Osteocyte (in vitro differentiated cells): ENCODE results near the gene KRTAP10-4. TPM values are rescaled to one million over a fixed set of nuclear protein-coding genes. Genes with fewer than 3 reads are reported as not detected.

Source experiments
- DNase-seq: peaks from one replicate; pipeline ENCODE4 v3.0.0; 2021; ENCODE audit warnings: mixed read lengths; ENCODE audit not compliant: unreplicated experiment; ENCODE audit errors: extremely low spot score
- H3K27ac Mint-ChIP-seq: one replicate; pipeline ENCODE4 v1.8.0; 2021; ENCODE audit warnings: mild to moderate bottlenecking, mixed read lengths; ENCODE audit not compliant: unreplicated experiment
- H3K27me3 Mint-ChIP-seq: one replicate; pipeline ENCODE4 v1.8.0; 2021; ENCODE audit warnings: mixed read lengths; ENCODE audit not compliant: unreplicated experiment
- H3K36me3 Mint-ChIP-seq: one replicate; pipeline ENCODE4 v1.8.0; 2021; ENCODE audit warnings: mixed read lengths; ENCODE audit not compliant: unreplicated experiment
- H3K4me1 Mint-ChIP-seq: one replicate; pipeline ENCODE4 v1.8.0; 2021; ENCODE audit warnings: mixed read lengths; ENCODE audit not compliant: unreplicated experiment
- H3K4me3 Mint-ChIP-seq: one replicate; pipeline ENCODE4 v1.8.0; 2021; ENCODE audit warnings: mild to moderate bottlenecking, moderate library complexity, mixed read lengths; ENCODE audit not compliant: unreplicated experiment
- H3K9me3 Mint-ChIP-seq: one replicate; pipeline ENCODE4 v1.8.0; 2021; ENCODE audit warnings: mixed read lengths; ENCODE audit not compliant: unreplicated experiment
- total RNA-seq: library from RNA; stranded (reverse); gene quantifications from 2 replicates; pipeline ENCODE4 v1.2.1, GENCODE V29; 2021
- TF ChIP-seq, protein P1 (sequence below): fragments of 200-600 bp; sonication (generic); IDR thresholded peaks from 2 replicates; pipeline ENCODE4 v1.5.0; 2021; ENCODE audit warnings: antibody characterized with exemption, mild to moderate bottlenecking, moderate library complexity

The KRTAP10-4 gene
- total RNA-seq, 1 donor from 2014 or later = not detected

DNA sequence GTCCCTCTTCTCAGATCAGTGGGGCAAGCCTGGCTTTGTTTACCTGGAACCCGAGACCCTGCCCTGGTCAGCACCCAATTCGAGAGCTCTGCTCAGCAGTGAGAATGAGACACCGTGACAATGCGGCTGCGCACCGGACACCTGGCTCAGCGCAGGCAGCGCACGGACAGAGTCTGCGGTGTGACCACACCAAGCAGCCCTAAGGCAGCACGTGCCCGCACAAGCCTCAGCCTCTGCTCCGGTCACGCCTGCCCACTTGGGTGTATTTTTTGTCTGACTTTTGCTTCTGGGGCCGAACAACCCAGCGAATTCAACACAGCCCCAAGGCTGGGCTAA lies 43.0 kb downstream of the KRTAP10-4 start:
- no peak overlapping the region for H3K4me3 Mint-ChIP-seq
- H3K27ac Mint-ChIP-seq = no peak overlapping the region
- H3K9me3 Mint-ChIP-seq = peaks cover 15% of the 10 kb centered on the region
- TF ChIP-seq, protein P1, sequence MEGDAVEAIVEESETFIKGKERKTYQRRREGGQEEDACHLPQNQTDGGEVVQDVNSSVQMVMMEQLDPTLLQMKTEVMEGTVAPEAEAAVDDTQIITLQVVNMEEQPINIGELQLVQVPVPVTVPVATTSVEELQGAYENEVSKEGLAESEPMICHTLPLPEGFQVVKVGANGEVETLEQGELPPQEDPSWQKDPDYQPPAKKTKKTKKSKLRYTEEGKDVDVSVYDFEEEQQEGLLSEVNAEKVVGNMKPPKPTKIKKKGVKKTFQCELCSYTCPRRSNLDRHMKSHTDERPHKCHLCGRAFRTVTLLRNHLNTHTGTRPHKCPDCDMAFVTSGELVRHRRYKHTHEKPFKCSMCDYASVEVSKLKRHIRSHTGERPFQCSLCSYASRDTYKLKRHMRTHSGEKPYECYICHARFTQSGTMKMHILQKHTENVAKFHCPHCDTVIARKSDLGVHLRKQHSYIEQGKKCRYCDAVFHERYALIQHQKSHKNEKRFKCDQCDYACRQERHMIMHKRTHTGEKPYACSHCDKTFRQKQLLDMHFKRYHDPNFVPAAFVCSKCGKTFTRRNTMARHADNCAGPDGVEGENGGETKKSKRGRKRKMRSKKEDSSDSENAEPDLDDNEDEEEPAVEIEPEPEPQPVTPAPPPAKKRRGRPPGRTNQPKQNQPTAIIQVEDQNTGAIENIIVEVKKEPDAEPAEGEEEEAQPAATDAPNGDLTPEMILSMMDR = no peak
- peak; percentile 82 for DNase-seq
- H3K4me1 Mint-ChIP-seq = no peaks in the 10 kb centered on the region
- no peaks in the 10 kb centered on the region for H3K36me3 Mint-ChIP-seq
- H3K27me3 Mint-ChIP-seq = peaks cover 11% of the 10 kb centered on the region

DNA sequence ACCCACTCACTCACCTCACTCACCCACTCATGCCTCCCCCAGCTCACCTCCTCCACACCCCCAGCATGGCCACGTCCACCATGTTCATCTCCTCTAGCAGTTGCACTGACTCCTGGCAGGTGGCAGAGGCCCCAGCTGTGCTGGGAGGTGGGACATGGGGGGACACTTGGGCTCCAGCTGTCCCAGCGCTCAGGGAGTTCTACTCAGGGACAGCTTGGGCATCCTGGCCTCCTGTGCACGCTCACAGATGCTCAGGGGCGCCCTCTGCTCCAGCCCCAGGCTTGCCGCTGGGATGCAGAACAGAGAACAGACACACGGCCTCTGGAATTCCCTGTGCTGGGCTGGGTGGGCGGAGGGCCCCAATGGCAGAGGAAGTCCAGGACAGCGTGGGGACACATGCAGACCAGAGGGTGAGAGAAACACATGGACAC lies 43.6 kb downstream of the KRTAP10-4 start:
- TF ChIP-seq, protein P1 = no peak
- Mint-ChIP-seq H3K27me3 (peaks cover 11% of the 10 kb centered on the region), H3K27ac (no peak overlapping the region), H3K36me3 (no peaks in the 10 kb centered on the region), H3K4me3 (no peak overlapping the region), H3K9me3 (peaks cover 15% of the 10 kb centered on the region), H3K4me1 (no peaks in the 10 kb centered on the region)
- DNase-seq = peak; percentile 73

DNA sequence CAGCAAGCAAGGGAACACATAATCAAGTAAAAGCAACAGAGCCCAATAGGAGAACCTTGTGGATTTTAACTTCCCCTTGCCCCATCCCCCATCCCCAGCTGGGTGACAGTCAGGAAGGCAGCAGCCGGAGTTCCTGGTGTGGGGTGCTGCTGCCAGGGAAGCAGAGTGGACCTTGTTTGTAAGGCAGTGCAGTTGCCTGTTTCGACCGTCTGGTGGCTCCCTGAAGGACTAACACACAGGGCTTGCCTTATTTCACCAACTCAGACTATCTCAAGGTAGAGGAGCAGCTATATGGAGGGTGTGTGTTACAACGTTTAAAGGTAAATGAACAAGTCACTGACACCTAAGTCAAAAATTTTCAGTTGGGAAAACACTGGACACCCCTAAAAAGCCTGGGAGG lies 45.0 kb downstream of the KRTAP10-4 start:
- no peaks in the 10 kb centered on the region for H3K36me3 Mint-ChIP-seq
- peaks cover 29% of the 10 kb centered on the region for H3K9me3 Mint-ChIP-seq
- no peak overlapping the region for H3K4me3 Mint-ChIP-seq
- no peak overlapping the region for H3K27ac Mint-ChIP-seq
- H3K27me3 Mint-ChIP-seq = peaks cover 11% of the 10 kb centered on the region
- TF ChIP-seq, protein P1 = peak; percentile 13
- H3K4me1 Mint-ChIP-seq = no peaks in the 10 kb centered on the region
- DNase-seq = peak; percentile 49

DNA sequence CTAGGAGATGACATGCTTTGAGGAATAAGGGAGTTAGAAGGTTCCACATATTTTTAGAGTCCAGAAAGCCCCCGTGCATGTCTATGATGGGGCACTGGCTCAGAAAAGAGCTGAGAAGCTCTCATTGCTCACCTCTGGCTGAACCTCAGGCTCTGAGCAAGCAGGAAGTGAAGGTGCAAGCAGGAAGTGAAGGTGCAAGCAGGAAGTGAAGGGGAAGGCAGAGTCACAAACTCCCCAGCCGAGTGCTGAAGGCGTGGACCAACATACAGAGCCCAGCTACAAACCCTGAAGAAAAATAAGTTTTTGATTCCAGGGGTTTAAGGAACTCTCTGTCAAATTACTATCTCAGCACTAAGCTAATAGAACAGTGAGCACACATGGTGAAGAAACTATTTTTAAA lies 45.4 kb downstream of the KRTAP10-4 start:
- no peaks in the 10 kb centered on the region for H3K4me1 Mint-ChIP-seq
- TF ChIP-seq, protein P1 = no peak
- DNase-seq = no peak
- no peak overlapping the region for H3K27ac Mint-ChIP-seq
- H3K9me3 Mint-ChIP-seq = peaks cover 32% of the 10 kb centered on the region
- H3K36me3 Mint-ChIP-seq = no peaks in the 10 kb centered on the region
- no peak overlapping the region for H3K4me3 Mint-ChIP-seq
- peaks cover 11% of the 10 kb centered on the region for H3K27me3 Mint-ChIP-seq

DNA sequence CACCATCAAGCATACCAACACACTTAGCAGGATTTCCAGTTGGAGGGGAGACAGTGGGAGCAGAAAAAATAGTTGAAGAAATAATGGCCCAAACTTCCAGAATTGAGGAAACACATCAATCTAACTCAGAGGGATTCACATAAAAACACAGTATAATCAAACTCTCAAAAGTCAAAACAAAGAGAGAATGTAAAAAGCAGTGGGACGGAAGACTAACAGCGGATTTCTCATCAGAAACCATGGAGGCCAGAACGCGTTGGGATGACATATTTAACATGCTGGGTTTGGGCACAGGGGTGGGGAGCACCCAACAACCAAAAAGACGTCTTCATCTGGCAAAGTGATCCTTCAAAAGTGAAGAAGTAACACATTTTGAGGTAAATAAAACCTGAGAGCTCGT lies 46.4 kb downstream of the KRTAP10-4 start:
- Mint-ChIP-seq H3K4me3 (no peak overlapping the region), H3K27me3 (peaks cover 11% of the 10 kb centered on the region), H3K4me1 (no peaks in the 10 kb centered on the region), H3K9me3 (peaks cover 41% of the 10 kb centered on the region), H3K36me3 (no peaks in the 10 kb centered on the region), H3K27ac (no peak overlapping the region)
- DNase-seq = no peak
- TF ChIP-seq, protein P1 = no peak
